Activated naive CD4-positive, alpha-beta T cell (primary cell): Measurements from ENCODE around the gene PPP4R1.

Source experiments
- DNase-seq, 4 experiments: peaks; one replicate each; lab custom pipeline; 2025; lab: John Stamatoyannopoulos, UW

PPP4R1 gene

GRCh38 chr18:9506046-9506792 lies 108.1 kb downstream of the PPP4R1 start:
- no peak for DNase-seq
